SIG-M5 (cell line): ENCODE results near the gene RAB22A.
"Not testable (repeated sequence)": the region's sequence is repeated elsewhere in the genome, so short reads cannot be mapped to it uniquely, and the experiment has no call there.

ENCODE experiments used
- DNase-seq: peaks from one replicate; lab custom pipeline; 2025; lab: John Stamatoyannopoulos, UW

Gene RAB22A

DNA sequence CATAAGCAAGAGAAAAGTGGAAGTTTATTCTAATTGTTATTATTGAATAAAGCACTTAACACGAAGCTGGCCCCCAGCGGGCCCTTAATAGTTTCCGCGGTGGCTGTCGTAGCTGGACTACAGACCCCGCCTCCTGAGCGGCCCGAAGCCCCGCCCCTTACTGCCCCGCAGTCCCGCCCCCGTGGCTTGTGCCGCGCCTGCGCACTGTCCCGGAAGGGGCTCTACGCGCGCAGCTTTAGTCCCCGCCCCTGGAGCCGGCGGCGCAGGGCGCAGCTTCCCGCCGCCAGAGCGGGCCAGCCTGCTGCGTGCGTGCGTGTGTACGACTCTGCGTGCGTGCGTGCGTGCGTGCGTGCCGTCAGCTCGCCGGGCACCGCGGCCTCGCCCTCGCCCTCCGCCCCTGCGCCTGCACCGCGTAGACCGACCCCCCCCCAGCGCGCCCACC is 79.4 kb downstream of the RAB22A start, which contains the start of gene VAPB:
Gene VAPB (plus strand): TSS at position 348 of the 442 bp plus-strand sequence. CDS start 231 bp downstream, outside the sequence.
- peak; percentile 67 for DNase-seq

- DNase-seq: no peak
Measured at GRCh38 chr20:58389324-58389967, 79.9 kb downstream of the RAB22A start.

GRCh38 chr20:58389968-58390658 is 80.6 kb downstream of the RAB22A start:
- no peak for DNase-seq

- DNase-seq: no peak
Measured at GRCh38 chr20:58390659-58391035, 81.1 kb downstream of the RAB22A start.

DNA sequence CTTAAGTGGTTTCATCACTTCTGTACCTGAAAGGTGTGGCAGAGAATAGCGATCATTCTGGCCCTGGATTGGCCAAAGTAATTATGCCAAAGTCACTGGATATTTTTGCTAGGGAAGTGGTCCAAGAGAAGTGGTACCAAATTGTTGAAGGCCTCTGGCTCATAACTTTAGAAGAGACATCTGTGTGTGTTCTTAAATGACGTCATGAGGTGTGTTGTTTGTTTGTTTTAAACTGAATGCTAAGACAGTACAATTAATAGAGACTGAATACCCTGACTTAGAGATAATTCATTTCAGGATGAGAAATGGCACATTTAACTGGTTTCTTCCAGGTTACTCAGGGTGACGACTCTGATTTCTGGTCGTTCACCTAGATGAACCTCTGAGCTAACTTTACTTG is 82.8 kb downstream of the RAB22A start:
- DNase-seq: no peak

DNA sequence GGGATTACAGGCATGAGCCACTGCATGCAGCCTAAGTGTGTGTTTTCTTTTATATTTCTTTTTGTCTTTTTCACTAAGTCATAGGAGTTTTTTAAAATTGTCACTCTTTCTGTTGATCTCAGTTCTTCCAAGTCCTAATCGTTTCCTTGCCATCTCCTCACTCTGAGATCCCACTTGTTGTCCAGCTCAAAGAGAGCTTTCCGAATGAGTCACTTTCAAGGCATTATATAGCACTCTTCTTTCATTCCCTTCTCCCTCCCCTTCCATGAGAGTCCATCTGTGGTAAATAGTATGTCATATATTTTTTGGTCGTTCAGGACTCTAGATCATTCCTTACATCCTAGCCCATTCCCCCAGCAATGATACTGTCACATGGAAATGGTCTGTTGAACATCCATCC is 83.8 kb downstream of the RAB22A start:
- no peak for DNase-seq

DNA sequence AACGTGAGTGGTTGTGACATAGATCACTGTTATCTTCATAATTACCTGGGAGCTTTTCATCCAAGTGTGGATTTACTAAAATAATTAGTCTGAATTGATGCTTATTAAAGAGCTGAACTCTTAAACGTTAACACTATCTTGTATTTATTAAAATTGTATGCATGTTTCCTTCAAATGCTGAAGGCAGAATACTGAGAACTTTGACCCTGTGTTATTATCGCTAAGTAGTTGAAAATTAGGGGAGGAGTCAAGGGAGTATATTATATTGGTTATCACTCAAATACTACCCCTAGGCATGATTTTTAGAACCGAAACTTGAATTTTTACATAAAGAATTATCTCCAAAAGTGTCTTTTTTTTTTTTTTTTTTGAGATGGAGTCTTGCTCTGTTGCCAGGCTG is 85.3 kb downstream of the RAB22A start:
- DNase-seq: no peak

DNA sequence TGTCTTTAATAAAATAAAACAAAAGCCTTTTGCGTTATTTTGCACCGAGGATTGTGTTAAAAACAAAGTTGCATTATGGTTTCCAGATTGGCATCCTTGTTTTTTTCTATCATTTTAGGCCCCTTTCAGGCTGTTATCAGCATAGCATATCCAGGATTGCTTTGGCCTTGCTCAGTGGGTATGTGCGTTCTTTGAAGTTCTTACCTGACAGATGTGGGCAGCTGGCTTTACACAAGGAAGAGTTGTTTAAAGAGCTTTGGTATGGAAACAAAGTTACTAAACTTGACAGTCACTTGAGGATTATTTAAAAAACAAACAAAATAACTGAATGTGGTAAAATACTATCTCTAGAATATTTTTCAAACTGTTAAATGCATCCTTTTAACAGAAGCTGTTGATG is 86.1 kb downstream of the RAB22A start:
- DNase-seq: no peak

DNA sequence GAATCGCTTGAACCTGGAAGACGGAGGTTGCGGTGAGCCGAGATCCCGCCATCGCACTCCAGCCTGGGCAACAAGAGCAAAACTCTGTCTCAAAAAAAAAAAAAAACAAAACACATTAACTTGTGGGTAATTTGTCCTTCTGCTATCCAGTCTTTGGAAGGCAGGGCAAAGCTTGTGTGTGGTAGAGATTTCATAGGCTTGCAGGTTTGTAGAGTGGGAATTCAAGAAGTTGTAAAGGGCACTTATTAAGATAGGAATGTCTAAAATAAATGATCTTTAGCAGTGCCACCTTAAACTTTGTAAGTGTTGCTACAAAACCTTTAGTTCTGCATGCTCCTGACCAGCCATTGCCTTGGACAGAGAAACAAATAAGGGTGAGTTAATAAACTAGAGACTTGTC is 87.9 kb downstream of the RAB22A start:
- DNase-seq: no peak

DNA sequence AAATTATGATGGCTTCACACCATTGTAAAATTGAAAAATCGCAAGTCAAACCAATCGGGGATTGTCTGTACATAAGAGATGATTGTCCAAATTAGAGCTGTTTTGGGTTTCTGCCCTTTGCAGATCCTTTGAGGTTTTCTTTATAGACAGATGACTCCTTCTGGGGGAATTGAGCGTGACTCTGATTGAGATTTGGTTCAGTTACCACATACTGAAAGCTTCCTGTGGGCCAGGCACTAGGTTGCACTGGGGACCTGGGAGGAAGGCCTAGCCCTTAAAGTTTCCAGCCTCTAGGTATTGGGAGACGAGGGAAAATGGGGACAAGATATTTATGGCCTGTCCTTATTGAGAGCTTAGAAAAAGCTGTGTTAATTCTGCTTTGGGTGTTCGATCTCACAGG is 88.7 kb downstream of the RAB22A start:
- no peak for DNase-seq

DNA sequence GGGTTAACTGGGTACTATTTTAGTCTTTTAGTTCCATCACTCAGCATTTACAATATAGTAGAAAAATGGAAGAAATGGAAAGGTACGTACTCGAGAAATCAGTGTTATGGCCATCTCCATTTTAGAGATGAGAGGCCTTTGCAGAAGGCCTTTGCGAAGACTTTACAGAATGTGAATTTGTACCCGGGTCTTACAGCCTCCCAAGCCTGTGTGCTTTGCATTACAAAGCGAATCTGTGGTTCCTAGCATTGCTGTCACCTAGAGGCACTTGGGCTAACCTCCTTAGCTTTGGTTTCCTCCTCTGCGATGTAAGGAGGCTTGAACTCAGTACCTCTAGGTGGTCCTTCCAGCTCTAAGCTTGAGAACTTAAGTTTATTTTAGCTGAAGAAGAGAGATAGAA is 90.4 kb downstream of the RAB22A start:
- DNase-seq: no peak

DNA sequence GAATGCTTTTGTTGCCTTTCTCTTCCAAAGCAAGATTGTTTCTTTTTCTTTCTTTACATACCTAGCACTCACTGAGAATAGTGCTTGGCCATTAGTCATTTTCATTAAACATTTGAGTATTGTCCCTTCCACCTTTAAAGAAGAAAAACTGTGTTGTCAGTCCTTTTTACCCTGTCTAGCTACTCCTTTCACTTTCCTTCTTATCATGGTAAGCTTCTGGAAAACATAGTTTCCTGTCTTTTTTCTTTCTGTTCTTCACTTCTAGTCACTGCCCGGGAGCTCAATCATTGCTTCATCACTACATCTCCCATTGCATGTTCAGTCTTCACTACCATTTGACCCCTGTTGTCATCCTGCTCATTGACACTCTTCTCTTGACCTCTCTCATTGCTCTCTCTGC is 91.6 kb downstream of the RAB22A start:
- DNase-seq: no peak

DNA sequence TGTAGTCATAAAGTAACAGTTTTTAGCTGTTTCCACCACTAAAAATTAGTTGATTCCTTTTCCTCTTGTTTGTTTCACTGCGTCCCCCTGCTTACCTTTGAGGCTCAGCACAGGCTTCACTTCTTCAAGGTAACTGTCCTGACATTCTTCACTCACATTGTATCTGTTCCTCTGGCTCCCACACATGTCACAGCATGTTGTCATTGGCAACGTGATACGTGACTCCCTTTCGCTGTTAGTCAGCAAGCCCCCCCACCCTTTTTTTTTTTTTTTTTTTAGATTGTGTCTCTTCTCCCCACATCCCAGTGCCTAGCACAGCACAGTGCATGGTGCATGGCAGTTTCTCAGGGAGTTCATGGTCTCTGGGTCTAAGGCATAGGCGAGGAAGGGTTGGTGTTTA is 92.8 kb downstream of the RAB22A start:
- DNase-seq: no peak

GRCh38 chr20:58402827-58403226 is 93.3 kb downstream of the RAB22A start:
- no peak for DNase-seq

- no peak for DNase-seq
Measured at GRCh38 chr20:58403272-58403671, 93.8 kb downstream of the RAB22A start.

GRCh38 chr20:58405504-58406291 is 96.2 kb downstream of the RAB22A start:
- DNase-seq: no peak

DNA sequence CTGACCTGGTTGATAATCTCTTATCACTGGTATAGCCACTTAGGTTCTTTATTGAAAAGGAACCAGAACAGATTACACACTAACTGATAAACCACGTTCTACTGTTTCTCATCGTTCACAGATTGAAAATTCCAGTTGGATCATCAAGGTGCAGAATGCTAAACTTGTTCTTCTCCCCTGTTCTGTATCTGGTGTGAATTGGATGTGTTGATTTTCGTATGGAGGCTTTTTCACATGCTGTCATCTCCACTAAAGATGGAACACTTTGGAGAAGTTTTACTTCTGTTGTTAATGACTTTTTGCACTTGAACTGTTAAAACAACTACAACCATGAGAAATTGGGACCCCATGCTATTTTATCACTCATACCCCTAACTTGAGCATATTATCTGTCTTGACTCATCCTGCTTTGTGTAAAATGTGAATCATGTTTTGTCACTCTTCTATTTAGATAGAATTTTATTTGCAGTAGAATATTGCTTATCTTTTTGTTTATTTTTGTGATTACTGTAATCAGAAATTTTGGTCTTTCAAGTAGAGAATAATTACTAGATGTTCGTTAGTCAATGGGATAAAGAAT is 97.0 kb downstream of the RAB22A start:
- DNase-seq: no peak

DNA sequence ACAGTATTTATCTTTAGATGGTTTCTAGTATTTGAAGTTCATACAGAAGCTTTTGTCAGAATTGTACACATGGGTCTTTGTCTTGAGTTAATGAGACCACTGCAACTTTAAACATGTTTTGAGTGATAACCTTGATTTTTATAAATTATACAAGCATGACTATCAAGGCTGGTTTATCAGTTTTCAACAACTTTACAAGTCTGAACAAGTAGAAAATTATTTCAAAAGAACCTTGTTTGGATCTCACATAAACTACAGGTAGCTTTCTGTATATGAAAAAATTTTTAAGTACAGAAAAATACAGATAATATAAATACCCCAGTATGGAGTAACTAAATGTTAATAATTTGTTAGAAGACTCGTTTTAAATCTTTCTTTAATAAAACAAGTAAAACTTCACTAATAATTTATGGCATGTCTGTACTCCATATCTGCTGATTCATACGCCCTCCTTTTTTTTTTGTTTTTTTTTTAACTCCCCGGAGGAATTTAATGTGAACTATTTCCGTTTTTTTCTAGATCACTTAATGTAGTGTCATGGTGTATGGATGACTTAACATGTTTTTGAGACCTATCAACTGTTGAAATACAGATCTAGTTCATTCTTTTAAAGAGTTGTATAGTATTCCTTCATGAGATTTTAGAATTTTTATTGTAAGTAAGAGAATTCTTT is 97.8 kb downstream of the RAB22A start:
- DNase-seq: no peak

DNA sequence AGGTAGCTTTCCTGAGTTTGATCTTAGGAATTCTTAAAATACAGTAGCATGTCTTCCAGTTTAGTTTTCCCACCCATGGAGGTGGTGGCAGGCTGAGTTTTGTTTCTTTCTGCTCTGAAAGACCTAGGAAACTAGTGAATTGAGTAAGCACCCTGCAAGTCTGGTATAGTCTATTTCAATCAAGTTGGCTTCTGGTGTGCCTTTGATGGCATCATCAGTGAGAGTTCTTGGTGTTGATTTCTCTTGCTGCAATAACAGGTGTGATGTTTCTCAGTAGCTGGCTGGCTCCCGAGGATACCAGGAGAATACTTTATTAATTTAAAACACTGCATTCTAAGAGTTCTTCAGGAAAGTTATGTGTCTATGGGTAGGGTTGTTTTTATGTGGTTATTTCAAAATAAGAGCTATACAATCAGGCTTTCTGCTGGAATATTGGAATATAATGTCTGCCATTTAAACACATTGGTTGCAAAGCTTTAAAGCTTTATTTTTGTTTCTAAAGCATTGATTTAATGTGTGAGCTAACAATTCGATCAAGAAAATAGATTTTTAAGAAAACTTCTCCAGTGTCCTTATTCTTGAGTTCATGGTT is 98.5 kb downstream of the RAB22A start:
- DNase-seq: no peak

GRCh38 chr20:58408603-58409246 is 99.2 kb downstream of the RAB22A start:
- DNase-seq: no peak

DNA sequence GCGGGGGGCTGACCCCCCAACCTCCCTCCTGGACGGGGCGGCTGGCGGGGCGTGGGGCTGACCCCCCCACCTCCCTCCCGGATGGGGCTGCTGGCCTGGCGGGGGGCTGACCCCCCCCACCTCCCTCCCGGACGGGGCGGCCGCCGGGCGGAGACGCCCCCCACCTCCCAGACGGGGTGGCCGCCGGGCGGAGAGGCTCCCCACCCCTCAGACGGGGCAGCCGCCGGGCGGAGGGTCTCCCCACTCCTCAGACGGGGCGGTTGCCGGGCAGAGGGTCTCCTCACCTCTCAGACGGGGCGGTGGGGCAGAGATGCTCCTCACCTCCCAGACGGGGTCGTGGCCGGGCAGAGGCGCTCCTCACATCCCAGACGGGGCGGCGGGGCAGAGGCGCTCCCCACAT is 104.7 kb downstream of the RAB22A start:
- not testable (repeated sequence) for DNase-seq
